A549 (cell line): Measurements from ENCODE around the gene NOL7. TPM values are rescaled to one million over a fixed set of nuclear protein-coding genes. Genes with fewer than 3 reads are reported as not detected.

Experiments
- ATAC-seq, 2 experiments: fragments of 200-7000 bp in 1 of 2; fragments of >200 bp in 1 of 2; cut with Nextera tagmentation in 1 of 2; cut with Tn5 transposase in 1 of 2; 3 replicates each; pipeline versions ENCODE4 v1.8.0 to v1.9.1; 2018 to 2020; ENCODE audit warnings: mild to moderate bottlenecking in 1 of 2, moderate library complexity in 1 of 2
- CTCF ChIA-PET: fragments of 300-600 bp; sonication (Branson Sonifier 250); formaldehyde crosslinking; extraction: SDS; loops from one replicate; lab custom pipeline; 2021; ENCODE audit warnings: antibody characterized with exemption, inconsistent platforms; lab: Yijun Ruan, JAX
- POLR2A ChIA-PET: fragments of 350-600 bp; formaldehyde crosslinking; extraction: SDS; loops from one replicate; lab custom pipeline; 2021; ENCODE audit warnings: antibody characterized with exemption, inconsistent platforms; lab: Yijun Ruan, JAX
- DNase-seq, 2 experiments: peaks; one replicate each; pipeline versions ENCODE4 v3.0.0 to v3.0.0-alpha.2; 2011 to 2016; ENCODE audit warnings: low read depth in 1 of 2, low spot score in 1 of 2
- FAIRE-seq: peaks from 2 replicates; lab custom pipeline; 2011; peaks lifted over from hg19 to GRCh38; lab: Jason Lieb, UNC
- H3K27ac ChIP-seq, 2 experiments: fragments of >200 bp; sonication (Bioruptor Twin); formaldehyde crosslinking; 3 replicates each; pipeline ENCODE4 v1.5.1; 2016 to 2017
- H3K4me1 ChIP-seq: fragments of >200 bp; sonication (Bioruptor Twin); formaldehyde crosslinking; 3 replicates; pipeline ENCODE4 v1.6.1; 2016
- H3K4me2 ChIP-seq: fragments of >200 bp; sonication (Bioruptor Twin); formaldehyde crosslinking; 3 replicates; pipeline ENCODE4 v1.6.1; 2016
- H3K4me3 ChIP-seq: fragments of >200 bp; sonication (Bioruptor Twin); formaldehyde crosslinking; 3 replicates; pipeline ENCODE4 v1.5.1; 2016
- H3K9me3 ChIP-seq: fragments of >200 bp; sonication (Bioruptor Twin); formaldehyde crosslinking; 3 replicates; pipeline ENCODE4 v1.6.1; 2016
- BCL3 ChIP-seq: fragments of >200 bp; sonication (Bioruptor Twin); formaldehyde crosslinking; IDR thresholded peaks from 3 replicates; pipeline ENCODE4 v1.6.1; 2016
- CBX8 ChIP-seq: fragments of 200-600 bp; sonication (generic); IDR thresholded peaks from 2 replicates; pipeline ENCODE4 v1.6.1; 2016
- CTCF ChIP-seq: fragments of >200 bp; sonication (Bioruptor Twin); formaldehyde crosslinking; IDR thresholded peaks from 3 replicates; pipeline ENCODE4 v1.5.1; 2016
- E2F6 ChIP-seq: IDR thresholded peaks from 2 replicates; pipeline ENCODE4 v1.6.1; 2012; ENCODE audit warnings: low read depth, borderline replicate concordance
- FOSL2 ChIP-seq, 2 experiments: fragments of 450-650 bp in 1 of 2; fragments of >200 bp in 1 of 2; sonication (Bioruptor Twin) in 1 of 2; formaldehyde crosslinking; IDR thresholded peaks; 2 replicates each; pipeline versions ENCODE4 v1.5.0 to v1.6.1; 2016 to 2020; ENCODE audit warnings: mild to moderate bottlenecking in 1 of 2, moderate library complexity in 1 of 2
- HEYL ChIP-seq: fragments of 250-450 bp; sonication (Bioruptor Pico); IDR thresholded peaks from 2 replicates; pipeline ENCODE4 v1.8.0; 2021; ENCODE audit warnings: mild to moderate bottlenecking, moderate library complexity
- HOXB13 ChIP-seq: fragments of 250-450 bp; sonication (Bioruptor Pico); IDR thresholded peaks from 2 replicates; pipeline ENCODE4 v1.5.0; 2020; ENCODE audit warnings: low read depth, mild to moderate bottlenecking, moderate library complexity
- JUN ChIP-seq, 2 experiments: fragments of >200 bp; sonication (Bioruptor Twin); formaldehyde crosslinking; IDR thresholded peaks; 2 replicates in 1 of 2; 3 replicates in 1 of 2; pipeline ENCODE4 v1.6.1; 2016 to 2017
- MAFK ChIP-seq: fragments of 450-650 bp; IDR thresholded peaks from 2 replicates; pipeline ENCODE4 v1.6.1; 2014; ENCODE audit not compliant: partially characterized antibody
- MAX ChIP-seq: IDR thresholded peaks from 2 replicates; pipeline ENCODE4 v1.6.1; 2012
- MYC ChIP-seq: IDR thresholded peaks from 2 replicates; pipeline ENCODE4 v1.6.1; 2012; ENCODE audit warnings: mild to moderate bottlenecking, inconsistent platforms, low read length, improper control_type of control experiment, borderline replicate concordance
- PHF8 ChIP-seq: fragments of 200-600 bp; sonication (generic); IDR thresholded peaks from 2 replicates; pipeline ENCODE4 v1.6.1; 2016; ENCODE audit warnings: low read depth, mild to moderate bottlenecking, antibody characterized with exemption, moderate library complexity, borderline replicate concordance
- POLR2A ChIP-seq: IDR thresholded peaks from 2 replicates; pipeline ENCODE4 v1.6.1; 2012; ENCODE audit warnings: mild to moderate bottlenecking, low read length
- RAD21 ChIP-seq, 2 experiments: fragments of >200 bp in 1 of 2; sonication (Bioruptor Twin) in 1 of 2; formaldehyde crosslinking in 1 of 2; IDR thresholded peaks in 1 of 2; conservative IDR thresholded peaks in 1 of 2; 2 replicates in 1 of 2; 3 replicates in 1 of 2; pipeline ENCODE4 v1.6.1; 2012 to 2018; ENCODE audit warnings: inconsistent platforms in 1 of 2
- RFX5 ChIP-seq: fragments of 450-650 bp; IDR thresholded peaks from 2 replicates; pipeline ENCODE4 v1.7.1; 2014; ENCODE audit warnings: antibody characterized with exemption, mild to moderate bottlenecking, moderate library complexity
- USF2 ChIP-seq: fragments of 450-650 bp; IDR thresholded peaks from 2 replicates; pipeline ENCODE4 v1.6.1; 2014; ENCODE audit warnings: antibody characterized with exemption
- WGBS: methylation state at CpG from one replicate; pipeline ENCODE4 v1.1.6; 2017; ENCODE audit errors: missing lambda C conversion rate; 5-methylcytosine and 5-hydroxymethylcytosine counted together
- polyA minus RNA-seq: library from RNA; depleted of rRNA, polyadenylated mRNA; stranded (reverse); fragments of >200 nt; gene quantifications from 2 replicates; pipeline ENCODE4 v1.2.3, GENCODE V29; 2011; rRNA and poly(A)+ RNA removed
- polyA plus RNA-seq, 4 experiments: library from polyadenylated mRNA; depleted of rRNA in 3 of 4; stranded (reverse); fragments of >200 nt; fragmentation: RNase III in 1 of 4; extraction: RNeasy Plus Mini Kit Qiagen cat#74134 plus additional on column Dnase treatment in 1 of 4; gene quantifications; 2 replicates in 3 of 4; 3 replicates in 1 of 4; pipeline ENCODE4 v1.2.3, GENCODE V29; 2011 to 2017

Gene NOL7
- polyA plus RNA-seq (2011; rRNA removed) (41.2 and 75.1 TPM in 2 replicates), polyA plus RNA-seq (2017; fragmentation: RNase III; extraction: RNeasy Plus Mini Kit Qiagen cat#74134 plus additional on column Dnase treatment) (82.7 to 90.7 TPM (median 85.9 TPM) in 3 replicates), polyA minus RNA-seq (4.0 and 4.5 TPM in 2 replicates)
- 46.7 and 70.7 TPM in 2 replicates for polyA plus RNA-seq (2012; cell fraction: cytosol; rRNA removed)
- polyA plus RNA-seq (2012; cell fraction: nucleus; rRNA removed), result 24.3 and 45.1 TPM in 2 replicates

GRCh38 chr6:13614926-13615791 lies at the start of gene NOL7:
NOL7 (plus strand) TSS chr6:13615335; CDS start chr6:13615359, 24 bp downstream.
- WGBS, result 2% methylated on average over 27 of the region's 85 CpGs
- ChIA-PET CTCF (interaction anchor here (0.6 to 4.1 kb wide), 25 partner anchors 9 to 421 kb away, joined by 3 to 22 read pairs (median 3); partner anchors contain the start of gene SIRT5), POLR2A (interaction anchor here (0.7 to 2.4 kb wide), 16 partner anchors 8 to 476 kb away, joined by 3 to 40 read pairs (median 4); partner anchors contain the start of genes GFOD1, MCUR1, RANBP9 and SIRT5)
- Histone ChIP-seq H3K9me3 (no peaks in the 10 kb centered on the region), H3K4me3 (peak within 1 kb of the TSS; percentile 94), H3K4me1 (peaks cover 10% of the 10 kb centered on the region; the same call in 2 of the 3 replicates), H3K4me2 (peak within 1 kb of the TSS; percentile 84), H3K27ac (peak within 1 kb of the TSS; percentile 84 to 99)
- TF ChIP-seq PHF8 (peak; percentile 36; the same call in 1 of the 2 replicates), USF2 (peak; percentile 49), JUN (IDR thresholded peaks at IDR 0.05) (peak; percentile 72 to 90; a peak in 4 of 5 replicates), CTCF (peak; percentile 55), E2F6 (peak; percentile 82), CBX8 (no peak), RFX5 (no peak), MAFK (no peak), MAX (peak; percentile 99), HOXB13 (CRISPR knock-in tag) (no peak), POLR2A (peak; percentile 69), BCL3 (peak; percentile 76), RAD21 (conservative IDR thresholded peaks at IDR 0.05 in 1 of 2, IDR thresholded peaks at IDR 0.05 in 1 of 2) (peak in 1 of 2 experiments; percentile 12; a peak in 1 of 5 replicates), MYC (peak; percentile 98)
- DNase-seq, result peak; percentile 77 to 98
- peak; percentile 87 to 95 for ATAC-seq
- FAIRE-seq, result no peak

- FAIRE-seq (no peak), DNase-seq (no peak), ATAC-seq (no peak)
- no peak overlapping the region for H3K4me3 ChIP-seq
- H3K9me3 ChIP-seq, result no peaks in the 10 kb centered on the region
- TF ChIP-seq FOSL2 (IDR thresholded peaks at IDR 0.05) (no peak), FOSL2 (CRISPR knock-in tag; IDR thresholded peaks at IDR 0.05) (0 out of 2 replicates have a peak, but pooled peaks have one; percentile 29), HEYL (CRISPR knock-in tag) (no peak)
- ChIA-PET POLR2A (no interaction called here), CTCF (interaction anchor here (1.1 kb wide), 1 partner anchor 9 kb away, joined by 5 read pairs; the partner anchor contains the start of gene SIRT5)
- no peak overlapping the region for H3K4me2 ChIP-seq
- WGBS, result 70% methylated on average over 4 of the region's 4 CpGs
- H3K27ac ChIP-seq, result no peak overlapping the region
- no peaks in the 10 kb centered on the region for H3K4me1 ChIP-seq
Observed at GRCh38 chr6:13565921-13566320, 49.2 kb upstream of the NOL7 start.
